Loucy (cell line): ENCODE results near the gene GTF2A1L.

Source experiments
- H2AFZ ChIP-seq: fragments of 200-600 bp; sonication (generic); 2 replicates; pipeline ENCODE4 v1.6.0; 2016; ENCODE audit warnings: antibody characterized with exemption, mild to moderate bottlenecking, low read length, moderate library complexity
- H3F3A ChIP-seq: fragments of 200-600 bp; 2 replicates; pipeline ENCODE4 v1.6.0; 2016; ENCODE audit warnings: antibody characterized with exemption, low read depth, mild to moderate bottlenecking
- H3K27me3 ChIP-seq: fragments of 200-600 bp; sonication (generic); 2 replicates; pipeline ENCODE4 v1.6.1; 2014; ENCODE audit warnings: low read length, mild to moderate bottlenecking; ENCODE audit not compliant: insufficient read depth, poor library complexity, severe bottlenecking
- H3K36me3 ChIP-seq: fragments of 200-600 bp; sonication (generic); 2 replicates; pipeline ENCODE4 v1.6.1; 2016; ENCODE audit warnings: low read length; ENCODE audit not compliant: insufficient read depth
- H3K4me1 ChIP-seq: fragments of 200-600 bp; sonication (generic); 2 replicates; pipeline ENCODE4 v1.5.1; 2014; ENCODE audit warnings: low read length, mild to moderate bottlenecking; ENCODE audit not compliant: insufficient read depth, poor library complexity, severe bottlenecking
- H3K4me2 ChIP-seq: fragments of 200-600 bp; sonication (generic); 2 replicates; pipeline ENCODE4 v1.6.0; 2014; ENCODE audit warnings: antibody characterized with exemption, low read length, low read depth, mild to moderate bottlenecking; ENCODE audit not compliant: poor library complexity, severe bottlenecking
- H3K4me3 ChIP-seq: fragments of 200-600 bp; sonication (generic); 2 replicates; pipeline ENCODE4 v1.5.1; 2014; ENCODE audit warnings: low read length, mild to moderate bottlenecking, mixed read lengths; ENCODE audit not compliant: poor library complexity, severe bottlenecking
- H3K79me2 ChIP-seq: fragments of 200-600 bp; sonication (generic); 2 replicates; pipeline ENCODE4 v1.6.1; 2014; ENCODE audit warnings: low read length; ENCODE audit not compliant: insufficient read depth
- H3K9ac ChIP-seq: fragments of 200-600 bp; sonication (generic); 2 replicates; pipeline ENCODE4 v1.6.0; 2014; ENCODE audit warnings: mild to moderate bottlenecking, low read depth, low read length, moderate library complexity; ENCODE audit not compliant: poor library complexity, severe bottlenecking
- H3K9me2 ChIP-seq: fragments of 200-600 bp; sonication (generic); replicated peaks from 2 replicates; pipeline ENCODE4 v1.6.1; 2016; ENCODE audit warnings: low read depth, low read length, mixed read lengths
- H3K9me3 ChIP-seq: fragments of 200-600 bp; sonication (generic); 2 replicates; pipeline ENCODE4 v1.6.1; 2014; ENCODE audit warnings: mild to moderate bottlenecking, antibody characterized with exemption, low read length, low read depth; ENCODE audit not compliant: insufficient read depth
- H4K20me1 ChIP-seq: fragments of 200-600 bp; sonication (generic); 2 replicates; pipeline ENCODE4 v1.6.0; 2014; ENCODE audit warnings: antibody characterized with exemption, low read length, mild to moderate bottlenecking; ENCODE audit not compliant: insufficient read depth, poor library complexity, severe bottlenecking
- CTCF ChIP-seq: fragments of 200-600 bp; sonication (generic); conservative IDR thresholded peaks from 2 replicates; pipeline ENCODE4 v1.5.1; 2014; ENCODE audit warnings: mild to moderate bottlenecking, antibody characterized with exemption, low read length
- EZH2phosphoT487 ChIP-seq: fragments of 200-600 bp; IDR thresholded peaks from 2 replicates; pipeline ENCODE4 v1.6.1; 2018; ENCODE audit warnings: antibody characterized with exemption, mild to moderate bottlenecking, moderate library complexity, borderline replicate concordance

The GTF2A1L gene

GRCh38 chr2:48572816-48573215 is 44.8 kb upstream of the GTF2A1L start:
- no peaks in the 10 kb centered on the region for H3K4me1 ChIP-seq
- no peak overlapping the region for H3K4me3 ChIP-seq
- no peaks in the 10 kb centered on the region for H3K9me3 ChIP-seq
- H3F3A ChIP-seq = no peaks in the 10 kb centered on the region
- no peaks in the 10 kb centered on the region for H3K36me3 ChIP-seq
- no peaks in the 10 kb centered on the region for H3K9me2 ChIP-seq
- H3K79me2 ChIP-seq = no peaks in the 10 kb centered on the region
- no peak overlapping the region for H3K9ac ChIP-seq
- no peaks in the 10 kb centered on the region for H3K27me3 ChIP-seq
- H3K4me2 ChIP-seq = no peak overlapping the region
- H2AFZ ChIP-seq = no peak overlapping the region
- no peak for TF ChIP-seq EZH2phosphoT487
- TF ChIP-seq CTCF = no peak
- no peaks in the 10 kb centered on the region for H4K20me1 ChIP-seq

- Histone ChIP-seq H4K20me1 (no peaks in the 10 kb centered on the region), H3K4me2 (no peak overlapping the region), H3K27me3 (no peaks in the 10 kb centered on the region), H3K9ac (no peak overlapping the region), H3K4me1 (no peaks in the 10 kb centered on the region), H3K4me3 (no peak overlapping the region), H2AFZ (no peak overlapping the region), H3K9me2 (no peaks in the 10 kb centered on the region), H3K9me3 (no peaks in the 10 kb centered on the region), H3K79me2 (no peaks in the 10 kb centered on the region), H3F3A (no peaks in the 10 kb centered on the region), H3K36me3 (no peaks in the 10 kb centered on the region)
- TF ChIP-seq CTCF (no peak), EZH2phosphoT487 (no peak)
These were observed 43.0 kb upstream of the GTF2A1L start for GRCh38 chr2:48574353-48575287.

- Histone ChIP-seq H3K4me1 (no peaks in the 10 kb centered on the region), H3F3A (no peaks in the 10 kb centered on the region), H3K9me2 (no peaks in the 10 kb centered on the region)
These were observed 39.3 kb upstream of the GTF2A1L start for GRCh38 chr2:48578313-48578712.

More at GRCh38 chr2:48578313-48578712, 39.3 kb upstream of the GTF2A1L start:
- no peaks in the 10 kb centered on the region for H3K79me2 ChIP-seq
- no peaks in the 10 kb centered on the region for H3K27me3 ChIP-seq
- no peak overlapping the region for H2AFZ ChIP-seq
- H4K20me1 ChIP-seq = no peaks in the 10 kb centered on the region
- H3K9ac ChIP-seq = no peak overlapping the region
- H3K4me2 ChIP-seq = no peak overlapping the region
- no peaks in the 10 kb centered on the region for H3K9me3 ChIP-seq
- H3K4me3 ChIP-seq = no peak overlapping the region
- H3K36me3 ChIP-seq = no peaks in the 10 kb centered on the region
- TF ChIP-seq CTCF (no peak), EZH2phosphoT487 (no peak)
